ENCODE data around the gene NRF1.

The NRF1 gene

DNA sequence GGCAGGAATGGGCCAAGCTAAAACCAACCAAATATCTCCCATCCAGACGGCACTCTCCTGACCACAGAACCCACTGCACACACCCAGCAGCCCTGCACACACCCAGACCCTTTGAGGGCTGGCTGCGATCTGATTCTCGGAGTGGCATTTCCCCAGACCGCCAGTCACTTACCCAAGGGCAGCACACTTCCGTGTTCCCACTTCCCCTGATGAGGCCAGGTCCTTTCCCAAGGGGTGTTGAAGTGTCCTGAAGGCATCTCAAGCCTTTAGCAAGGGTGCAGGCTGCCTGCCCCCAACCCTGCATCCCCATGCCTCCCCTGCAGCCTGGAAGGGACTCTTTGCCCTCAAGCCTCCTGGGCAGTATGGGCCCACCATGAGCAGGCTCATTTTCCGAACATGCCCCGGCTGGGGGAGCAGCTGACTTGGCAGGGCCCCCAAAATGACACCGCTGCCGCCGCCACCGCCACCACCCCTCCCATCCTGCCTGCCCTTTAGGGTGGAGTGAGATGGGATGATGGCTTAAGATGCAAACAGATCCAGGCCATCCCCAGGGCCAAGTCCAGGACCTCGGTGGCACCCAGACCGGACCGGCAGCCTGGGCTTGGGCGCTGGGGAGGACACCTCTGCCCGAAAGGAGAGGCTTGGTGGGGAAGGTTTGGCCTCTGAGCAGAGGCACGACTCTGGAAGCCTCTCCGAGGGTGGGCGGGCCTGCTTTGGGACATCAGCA is 159.8 kb downstream of the NRF1 start:
- H3K4me3 ChIP-seq (ENCODE audit: low read length) = no peak overlapping the region
- no peaks in the 10 kb centered on the region for H3K36me3 ChIP-seq (replicated peaks; ENCODE audit: insufficient read depth, low read length)
- no peak overlapping the region for H3K9ac ChIP-seq (ENCODE audit: low read length)
- H3K9me2 ChIP-seq (replicated peaks; ENCODE audit: insufficient read depth, low read length) = no peaks in the 10 kb centered on the region
- no peak for DNase-seq
- H3F3A ChIP-seq (ENCODE audit: insufficient read depth, low read length) = no peaks in the 10 kb centered on the region
- H3K9me3 ChIP-seq (replicated peaks; ENCODE audit: insufficient read depth, low read length) = no peaks in the 10 kb centered on the region
- H3K4me1 ChIP-seq (ENCODE audit: low read length) = no peaks in the 10 kb centered on the region
- no peaks in the 10 kb centered on the region for H3K27me3 ChIP-seq (replicated peaks; ENCODE audit: insufficient read depth, low read length)
- no peak overlapping the region for H3K27ac ChIP-seq (ENCODE audit: low read length)
- H4K20me1 ChIP-seq (ENCODE audit: insufficient read depth, low read length) = no peaks in the 10 kb centered on the region
- no peak overlapping the region for H2AFZ ChIP-seq (ENCODE audit: low read length)
- TF ChIP-seq CTCF (IDR thresholded peaks at IDR 0.05; ENCODE audit: low read length) (no peak), EZH2phosphoT487 (IDR thresholded peaks at IDR 0.05; ENCODE audit: low read length) (no peak), EZH2 (optimal IDR thresholded peaks at IDR 0.05; ENCODE audit: low read depth, low read length) (no peak)
- H3K4me2 ChIP-seq (ENCODE audit: low read depth, low read length) = no peak overlapping the region
- H3K79me2 ChIP-seq (ENCODE audit: low read length) = no peaks in the 10 kb centered on the region

DNA sequence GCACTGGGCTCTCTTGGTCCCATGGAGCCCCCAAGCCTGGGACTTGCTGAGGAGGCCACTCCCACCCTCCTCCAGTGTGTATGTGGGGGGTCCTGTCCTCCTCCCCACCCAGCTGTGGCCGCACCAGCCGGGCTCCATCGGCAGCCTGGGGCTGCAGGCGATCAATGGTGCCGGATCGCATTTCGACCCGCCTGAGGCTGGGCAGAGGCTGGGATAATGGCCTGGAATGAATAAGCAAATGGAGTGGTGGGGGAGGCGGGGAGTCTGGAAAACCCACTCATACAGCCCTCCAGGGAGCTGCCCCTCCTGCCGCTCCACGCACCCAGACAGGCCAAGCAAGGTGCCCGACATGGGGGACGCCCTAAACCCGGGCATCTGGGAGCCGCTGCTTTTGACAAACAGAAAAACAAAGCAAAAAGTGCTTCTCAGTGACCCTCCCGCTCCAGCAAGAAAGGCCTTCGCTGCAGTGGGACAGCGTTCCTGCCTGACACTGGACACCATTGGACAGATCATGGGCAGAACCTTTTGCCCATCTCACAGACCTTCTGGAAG is 160.5 kb downstream of the NRF1 start:
- Histone ChIP-seq H3K27me3 (replicated peaks; ENCODE audit: insufficient read depth, low read length) (no peaks in the 10 kb centered on the region), H4K20me1 (ENCODE audit: insufficient read depth, low read length) (no peaks in the 10 kb centered on the region)
- DNase-seq = no peak

DNA sequence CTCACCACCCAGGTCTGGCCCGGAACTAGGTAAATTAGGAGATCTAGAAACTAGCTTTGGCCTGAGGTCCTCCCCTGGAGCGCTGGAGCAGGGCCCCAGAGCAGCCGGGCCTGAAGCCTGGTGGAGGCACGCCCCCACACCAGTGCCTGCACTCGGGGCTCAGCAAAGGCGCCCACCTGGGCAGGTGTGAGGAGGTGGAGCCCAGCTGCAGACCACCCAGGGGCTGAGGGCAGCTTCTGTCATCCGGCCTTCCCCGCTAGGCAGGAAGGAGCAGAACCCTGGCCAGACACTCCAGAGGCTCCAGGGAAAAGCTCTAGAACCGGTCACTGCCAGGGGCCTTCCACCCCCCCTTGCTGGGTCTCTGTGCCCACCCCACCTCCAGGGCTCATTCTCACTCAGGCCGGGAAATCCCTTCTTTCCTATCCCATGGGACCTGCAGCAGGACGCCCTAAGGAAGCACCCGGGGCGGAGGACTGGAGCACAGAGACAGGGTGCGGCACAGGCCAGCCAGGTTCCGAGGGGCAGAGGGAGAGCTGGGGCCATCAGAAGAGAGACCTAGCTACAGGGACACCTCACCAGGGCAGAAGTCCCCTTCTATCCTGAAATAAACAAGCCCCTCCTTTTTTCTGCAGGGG is 161.2 kb downstream of the NRF1 start:
- H3K9me3 ChIP-seq (replicated peaks; ENCODE audit: insufficient read depth, low read length) = no peaks in the 10 kb centered on the region
- no peak for DNase-seq
- H3K9ac ChIP-seq (ENCODE audit: low read length) = no peak overlapping the region
- H3K4me3 ChIP-seq (ENCODE audit: low read length) = no peak overlapping the region
- TF ChIP-seq EZH2 (optimal IDR thresholded peaks at IDR 0.05; ENCODE audit: low read depth, low read length) (no peak), EZH2phosphoT487 (IDR thresholded peaks at IDR 0.05; ENCODE audit: low read length) (no peak), CTCF (IDR thresholded peaks at IDR 0.05; ENCODE audit: low read length) (no peak)
- no peaks in the 10 kb centered on the region for H3K4me1 ChIP-seq (ENCODE audit: low read length)
- H4K20me1 ChIP-seq (ENCODE audit: insufficient read depth, low read length) = no peaks in the 10 kb centered on the region
- no peak overlapping the region for H3K4me2 ChIP-seq (ENCODE audit: low read depth, low read length)
- no peak overlapping the region for H2AFZ ChIP-seq (ENCODE audit: low read length)
- no peaks in the 10 kb centered on the region for H3K27me3 ChIP-seq (replicated peaks; ENCODE audit: insufficient read depth, low read length)
- H3K79me2 ChIP-seq (ENCODE audit: low read length) = no peaks in the 10 kb centered on the region
- H3K36me3 ChIP-seq (replicated peaks; ENCODE audit: insufficient read depth, low read length) = no peaks in the 10 kb centered on the region
- no peaks in the 10 kb centered on the region for H3K9me2 ChIP-seq (replicated peaks; ENCODE audit: insufficient read depth, low read length)
- H3F3A ChIP-seq (ENCODE audit: insufficient read depth, low read length) = no peaks in the 10 kb centered on the region
- no peak overlapping the region for H3K27ac ChIP-seq (ENCODE audit: low read length)

More for the DNA sequence above, 160.5 kb downstream of the NRF1 start:
- Histone ChIP-seq H3K27ac (ENCODE audit: low read length) (no peak overlapping the region), H3K9ac (ENCODE audit: low read length) (no peak overlapping the region), H3K4me1 (ENCODE audit: low read length) (no peaks in the 10 kb centered on the region), H2AFZ (ENCODE audit: low read length) (no peak overlapping the region), H3K79me2 (ENCODE audit: low read length) (no peaks in the 10 kb centered on the region), H3K36me3 (replicated peaks; ENCODE audit: insufficient read depth, low read length) (no peaks in the 10 kb centered on the region), H3K9me3 (replicated peaks; ENCODE audit: insufficient read depth, low read length) (no peaks in the 10 kb centered on the region), H3K9me2 (replicated peaks; ENCODE audit: insufficient read depth, low read length) (no peaks in the 10 kb centered on the region), H3F3A (ENCODE audit: insufficient read depth, low read length) (no peaks in the 10 kb centered on the region), H3K4me3 (ENCODE audit: low read length) (no peak overlapping the region), H3K4me2 (ENCODE audit: low read depth, low read length) (no peak overlapping the region)
- no peak for TF ChIP-seq EZH2 (optimal IDR thresholded peaks at IDR 0.05; ENCODE audit: low read depth, low read length)
- no peak for TF ChIP-seq CTCF (IDR thresholded peaks at IDR 0.05; ENCODE audit: low read length)
- no peak for TF ChIP-seq EZH2phosphoT487 (IDR thresholded peaks at IDR 0.05; ENCODE audit: low read length)
